ENCODE measurements around the gene HAGHL. TPM values are rescaled to one million over a fixed set of nuclear protein-coding genes. Genes with fewer than 3 reads are reported as not detected.
"Not testable (repeated sequence)": the region's sequence is repeated elsewhere in the genome, so short reads cannot be mapped to it uniquely, and the experiment has no call there.

The HAGHL gene
- total RNA-seq, 2 experiments from 2014 or later = 28.8 to 32.6 TPM

DNA sequence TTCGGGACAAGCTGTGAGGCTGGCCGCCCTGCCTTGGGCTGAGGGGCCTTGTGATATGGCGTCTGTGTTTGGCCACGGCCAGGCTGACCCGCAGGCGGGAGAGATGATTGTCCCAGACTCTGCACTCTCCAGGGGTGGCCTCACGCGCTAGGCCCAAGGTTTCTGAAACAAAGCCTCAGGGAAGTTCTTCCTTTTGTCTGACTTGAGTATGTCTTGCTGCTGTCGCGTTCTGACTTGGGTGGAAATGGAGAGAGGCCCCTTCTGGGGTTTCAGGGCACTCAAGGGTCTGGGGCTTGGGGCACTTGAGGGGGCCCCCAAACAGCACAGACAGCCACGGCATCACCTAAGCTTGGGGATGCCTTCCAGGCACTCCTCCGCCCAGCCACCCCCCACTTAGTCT lies 15.8 kb upstream of the HAGHL start:
- DNase-seq (no peak), ATAC-seq (no peak)
- Mint-ChIP-seq H3K27me3 (peaks cover 43% of the 10 kb centered on the region), H3K9me3 (no peaks in the 10 kb centered on the region), H3K27ac (no peak overlapping the region), H3K4me1 (ENCODE audit: low read depth) (peaks cover 5% of the 10 kb centered on the region), H3K36me3 (ENCODE audit: low read depth) (no peaks in the 10 kb centered on the region), H3K4me3 (no peak overlapping the region)
- ChIA-PET POLR2A (interaction anchor here (1.5 kb wide), 1 partner anchor 10 kb away, joined by 6 read pairs; no protein-coding TSS in a partner anchor), CTCF (interaction anchor here (0.7 to 11.9 kb wide), 4 partner anchors 18 to 75 kb away, joined by 4 to 207 read pairs (median 76); partner anchors contain the start of genes ANTKMT, CCDC78, CHTF18 and HAGHL)
- intact Hi-C loops (cut with micrococcal nuclease) = no loop called here
- TF ChIP-seq, protein P1, sequence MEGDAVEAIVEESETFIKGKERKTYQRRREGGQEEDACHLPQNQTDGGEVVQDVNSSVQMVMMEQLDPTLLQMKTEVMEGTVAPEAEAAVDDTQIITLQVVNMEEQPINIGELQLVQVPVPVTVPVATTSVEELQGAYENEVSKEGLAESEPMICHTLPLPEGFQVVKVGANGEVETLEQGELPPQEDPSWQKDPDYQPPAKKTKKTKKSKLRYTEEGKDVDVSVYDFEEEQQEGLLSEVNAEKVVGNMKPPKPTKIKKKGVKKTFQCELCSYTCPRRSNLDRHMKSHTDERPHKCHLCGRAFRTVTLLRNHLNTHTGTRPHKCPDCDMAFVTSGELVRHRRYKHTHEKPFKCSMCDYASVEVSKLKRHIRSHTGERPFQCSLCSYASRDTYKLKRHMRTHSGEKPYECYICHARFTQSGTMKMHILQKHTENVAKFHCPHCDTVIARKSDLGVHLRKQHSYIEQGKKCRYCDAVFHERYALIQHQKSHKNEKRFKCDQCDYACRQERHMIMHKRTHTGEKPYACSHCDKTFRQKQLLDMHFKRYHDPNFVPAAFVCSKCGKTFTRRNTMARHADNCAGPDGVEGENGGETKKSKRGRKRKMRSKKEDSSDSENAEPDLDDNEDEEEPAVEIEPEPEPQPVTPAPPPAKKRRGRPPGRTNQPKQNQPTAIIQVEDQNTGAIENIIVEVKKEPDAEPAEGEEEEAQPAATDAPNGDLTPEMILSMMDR (IDR thresholded peaks at IDR 0.05) = no peak

DNA sequence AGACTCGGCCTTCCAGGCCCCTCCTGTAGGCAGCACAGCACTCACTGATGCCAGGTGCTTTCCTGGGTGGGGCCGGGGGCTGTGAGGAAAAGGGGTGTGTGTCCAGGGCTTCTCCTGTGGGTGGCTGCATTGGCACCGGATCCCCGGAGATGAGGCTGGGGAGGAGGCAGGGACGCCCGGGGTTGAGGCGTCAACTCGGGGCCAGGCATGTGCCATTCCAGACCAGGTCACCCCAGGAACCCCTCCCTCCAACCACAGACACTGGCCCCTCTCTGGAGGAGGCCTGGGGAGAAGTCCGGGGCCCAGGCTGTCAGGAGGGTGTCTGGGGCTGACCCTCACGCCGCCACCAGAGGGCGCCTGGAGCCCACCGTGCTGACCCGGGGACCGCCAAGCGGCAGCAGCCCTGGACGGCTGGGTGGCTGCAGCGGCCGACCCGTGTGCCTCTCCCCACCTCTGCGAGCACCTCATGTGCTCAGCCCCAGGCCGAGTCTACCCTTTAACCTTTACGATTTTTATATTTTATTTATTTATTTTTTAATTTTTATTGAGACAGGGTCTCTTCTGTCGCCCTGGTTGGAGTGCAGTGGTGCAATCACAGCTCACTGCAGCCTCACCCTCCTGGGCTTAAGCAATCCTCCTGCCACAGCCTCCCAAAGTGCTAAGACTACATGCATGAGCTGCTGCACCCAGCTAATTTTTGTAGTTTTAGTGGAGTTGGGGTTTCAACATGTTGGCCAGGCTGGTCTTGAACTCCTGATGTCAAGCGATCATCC lies 15.2 kb upstream of the HAGHL start:
- H3K27ac Mint-ChIP-seq = no peak overlapping the region
- peaks cover 37% of the 10 kb centered on the region for H3K27me3 Mint-ChIP-seq
- H3K36me3 Mint-ChIP-seq (ENCODE audit: low read depth) = no peaks in the 10 kb centered on the region
- no peak overlapping the region for H3K4me3 Mint-ChIP-seq
- peaks cover 9% of the 10 kb centered on the region for H3K4me1 Mint-ChIP-seq (ENCODE audit: low read depth)
- DNase-seq (peak; percentile 85), ATAC-seq (peak; percentile 57)
- TF ChIP-seq, protein P1 (IDR thresholded peaks at IDR 0.05) = peak; percentile 96
- intact Hi-C loops (cut with micrococcal nuclease) = loop anchor here (2.0 kb wide), 1 partner anchor 73 kb away; no protein-coding TSS in a partner anchor
- H3K9me3 Mint-ChIP-seq = no peaks in the 10 kb centered on the region
- ChIA-PET POLR2A (interaction anchor here (0.9 to 1.7 kb wide), 4 partner anchors 10 to 77 kb away, joined by 3 to 7 read pairs (median 6); partner anchors contain the start of genes ANTKMT and CHTF18), CTCF (interaction anchor here (0.8 to 11.9 kb wide), 18 partner anchors 8 to 286 kb away, joined by 3 to 207 read pairs (median 4); partner anchors contain the start of genes ANTKMT, CCDC78, CHTF18 and CIAO3)

DNA sequence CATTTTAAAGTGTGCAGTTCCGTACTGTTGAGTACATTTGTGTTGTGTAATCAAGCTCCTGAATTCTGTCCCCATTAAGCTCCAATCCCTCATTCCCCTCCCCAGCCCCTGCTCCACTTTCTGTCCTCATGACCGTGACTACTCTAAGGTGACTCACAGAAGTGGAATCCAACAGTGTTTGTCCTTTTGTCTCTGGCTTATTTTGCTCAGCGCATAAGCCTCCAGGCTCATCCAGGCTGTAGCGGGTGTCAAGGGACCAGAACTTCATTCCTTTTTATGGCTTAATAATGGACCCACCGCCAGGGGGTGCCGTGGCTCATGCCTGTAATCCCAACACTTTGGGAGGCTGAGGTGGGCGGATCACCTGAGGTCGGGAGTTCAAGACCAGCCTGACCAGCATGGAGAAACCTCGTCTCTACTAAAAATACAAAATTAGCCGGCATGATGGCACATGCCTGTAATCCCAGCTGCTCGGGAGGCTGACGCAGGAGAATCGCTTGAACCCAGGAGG lies 14.1 kb upstream of the HAGHL start:
- not testable (repeated sequence) for H3K4me1 Mint-ChIP-seq (ENCODE audit: low read depth); ATAC-seq
- intact Hi-C loops (cut with micrococcal nuclease) = loop anchor here (2.0 kb wide), 1 partner anchor 72 kb away; no protein-coding TSS in a partner anchor

DNA sequence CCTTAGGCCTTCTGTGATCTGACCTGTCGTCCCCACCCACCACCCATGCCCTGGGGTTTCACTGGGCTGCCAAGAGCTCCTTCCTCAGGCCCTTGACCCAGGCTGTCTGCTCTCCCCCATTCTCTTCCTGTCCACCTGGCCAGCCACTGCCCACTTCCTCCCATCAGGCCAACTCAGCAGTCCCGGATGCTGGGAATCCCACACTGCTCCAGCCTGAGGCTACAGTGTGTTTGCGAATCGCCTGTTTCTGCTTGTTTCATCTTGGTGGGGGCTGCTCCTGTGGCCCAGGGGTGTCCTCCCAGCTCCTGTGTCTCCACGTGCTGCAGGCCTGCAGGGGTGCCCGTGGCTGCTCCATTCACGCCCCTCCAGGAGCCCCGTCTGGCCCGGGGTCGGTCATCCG lies 12.8 kb upstream of the HAGHL start:
- Mint-ChIP-seq H3K4me3 (no peak overlapping the region), H3K9me3 (no peaks in the 10 kb centered on the region), H3K4me1 (ENCODE audit: low read depth) (peaks cover 16% of the 10 kb centered on the region), H3K27me3 (peaks cover 17% of the 10 kb centered on the region), H3K36me3 (ENCODE audit: low read depth) (no peaks in the 10 kb centered on the region), H3K27ac (no peak overlapping the region)
- DNase-seq = no peak
- POLR2A ChIA-PET = interaction anchor here (1.5 to 3.9 kb wide), 2 partner anchors 12 to 19 kb away, joined by 3 to 37 read pairs; partner anchors contain the start of genes CCDC78 and HAGHL
- ATAC-seq = no peak
- TF ChIP-seq, protein P1 (IDR thresholded peaks at IDR 0.05) = no peak
- intact Hi-C loops (cut with micrococcal nuclease) = no loop called here
- CTCF ChIA-PET = interaction anchor here (2.9 to 11.9 kb wide), 3 partner anchors 11 to 72 kb away, joined by 13 to 207 read pairs (median 149); partner anchors contain the start of genes ANTKMT, CCDC78, CHTF18 and HAGHL

More for the DNA sequence above, 14.1 kb upstream of the HAGHL start:
- peaks cover 29% of the 10 kb centered on the region for H3K27me3 Mint-ChIP-seq
- not testable (repeated sequence) for H3K36me3 Mint-ChIP-seq (ENCODE audit: low read depth); H3K9me3 Mint-ChIP-seq; H3K4me3 Mint-ChIP-seq; H3K27ac Mint-ChIP-seq
- DNase-seq = peak; percentile 87
- TF ChIP-seq, protein P1 (IDR thresholded peaks at IDR 0.05) = peak; percentile 63
- ChIA-PET CTCF (interaction anchor here (0.8 to 11.9 kb wide), 18 partner anchors 9 to 284 kb away, joined by 3 to 207 read pairs (median 4); partner anchors contain the start of genes ANTKMT, CCDC78, CHTF18 and CIAO3), POLR2A (interaction anchor here (0.9 to 1.7 kb wide), 4 partner anchors 9 to 76 kb away, joined by 3 to 7 read pairs (median 4); partner anchors contain the start of genes ANTKMT and CHTF18)

All from activated CD8-positive, alpha-beta T cell treated with anti-CD3 and anti-CD28 coated beads for 36 hours (primary cell).